HG03039 (cell line): ENCODE data around the gene A4GALT.
A peak's percentile ranks its signal among the peaks of the same experiment; 100 is the strongest.

Experiments used
- ATAC-seq: cut with Tn5 transposase; IDR thresholded peaks from one replicate; pipeline ENCODE4 v1.9.1; 2021; ENCODE audit warnings: mild to moderate bottlenecking, moderate library complexity; ENCODE audit not compliant: unreplicated experiment

A4GALT gene

GRCh38 chr22:42653999-42654398 lies 66.7 kb downstream of the A4GALT start:
- no peak for ATAC-seq

- ATAC-seq = no peak
Observed at GRCh38 chr22:42651134-42651533, 69.5 kb downstream of the A4GALT start.

- peak; percentile 59 for ATAC-seq
Observed at GRCh38 chr22:42649246-42650099, 71.2 kb downstream of the A4GALT start, which contains the start of gene CYB5R3. Gene CYB5R3, minus strand, starts transcription at chr22:42649392. Its CDS starts 77 bp downstream, at chr22:42649315.

- ATAC-seq = peak; percentile 48
Observed at GRCh38 chr22:42648368-42649245, 72.1 kb downstream of the A4GALT start.

- ATAC-seq = no peak
Observed at GRCh38 chr22:42648017-42648367, 72.7 kb downstream of the A4GALT start.

- no peak for ATAC-seq
Observed at GRCh38 chr22:42646569-42647525, 73.8 kb downstream of the A4GALT start.

- no peak for ATAC-seq
Observed at GRCh38 chr22:42645938-42646568, 74.6 kb downstream of the A4GALT start.

GRCh38 chr22:42645341-42645937 lies 75.2 kb downstream of the A4GALT start:
- no peak for ATAC-seq

GRCh38 chr22:42644422-42645340 lies 76.0 kb downstream of the A4GALT start:
- ATAC-seq = no peak

- ATAC-seq = no peak
Observed at GRCh38 chr22:42643634-42644421, 76.8 kb downstream of the A4GALT start.

- no peak for ATAC-seq
Observed at GRCh38 chr22:42642806-42643633, 77.7 kb downstream of the A4GALT start.
